Measurements from ENCODE around the gene CLDN24.

GRCh38 chr4:183366206-183366835 is 44.1 kb upstream of the CLDN24 start:
- TF ChIP-seq CTCF (IDR thresholded peaks at IDR 0.05; ENCODE audit: insufficient read depth, low read depth, low read length) = no peak
- TF ChIP-seq EZH2 (IDR thresholded peaks at IDR 0.05; ENCODE audit: insufficient read depth, low read length) = no peak
